ENCODE data around the gene DHDH.

DHDH gene

DNA sequence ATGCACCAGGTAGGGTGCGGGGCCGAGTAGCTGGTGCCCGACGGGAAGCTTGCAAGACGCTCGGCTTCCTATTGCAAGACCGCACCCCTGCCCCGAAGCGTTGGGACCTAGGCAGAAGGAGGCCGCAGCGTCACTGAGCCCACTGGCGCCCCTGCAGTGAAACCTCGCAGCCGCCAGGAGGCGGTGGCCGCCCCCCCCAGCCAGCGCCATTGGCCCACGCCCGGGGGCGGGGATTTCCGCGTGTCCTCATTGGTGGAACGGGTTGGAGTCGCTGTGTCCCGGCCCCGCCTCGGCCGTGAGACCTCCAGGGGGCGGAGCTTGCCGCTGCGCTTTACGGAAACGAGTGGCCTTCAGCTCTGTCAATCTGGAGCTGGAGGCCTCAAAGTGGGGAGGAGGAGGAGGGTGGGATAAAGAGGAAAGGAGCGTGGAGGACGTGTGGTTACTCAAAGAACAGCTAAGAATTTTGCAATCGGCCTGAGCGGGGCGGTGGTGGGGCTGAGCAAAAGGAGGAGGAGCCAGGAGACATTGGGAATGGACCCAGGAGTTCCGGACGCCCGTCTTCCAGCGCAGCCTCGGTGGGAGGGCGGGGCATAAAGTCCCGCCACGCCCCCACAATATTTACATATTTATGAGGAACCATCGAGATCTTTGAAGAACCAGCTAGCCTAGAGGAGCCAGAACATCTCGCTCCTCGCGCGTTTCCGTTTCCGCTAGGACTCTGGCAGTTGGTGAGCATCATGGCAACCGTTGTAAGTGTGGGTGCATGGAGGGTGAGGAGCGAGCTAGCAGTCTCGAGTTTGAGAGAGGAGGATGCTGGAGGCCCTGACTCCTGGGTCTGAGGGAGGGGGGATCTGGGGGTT, 59.9 kb downstream of the DHDH start, which contains the start of the genes GYS1 and RUVBL2:
Gene GYS1, minus strand, starts transcription at position 135 of the 860 bp plus-strand sequence. CDS start 197 bp downstream, outside the sequence.
Gene RUVBL2, plus strand, starts transcription at position 713 of the 860 bp plus-strand sequence. Its CDS starts 25 bp downstream, at position 738.
- peak; percentile 100 for DNase-seq

DNA sequence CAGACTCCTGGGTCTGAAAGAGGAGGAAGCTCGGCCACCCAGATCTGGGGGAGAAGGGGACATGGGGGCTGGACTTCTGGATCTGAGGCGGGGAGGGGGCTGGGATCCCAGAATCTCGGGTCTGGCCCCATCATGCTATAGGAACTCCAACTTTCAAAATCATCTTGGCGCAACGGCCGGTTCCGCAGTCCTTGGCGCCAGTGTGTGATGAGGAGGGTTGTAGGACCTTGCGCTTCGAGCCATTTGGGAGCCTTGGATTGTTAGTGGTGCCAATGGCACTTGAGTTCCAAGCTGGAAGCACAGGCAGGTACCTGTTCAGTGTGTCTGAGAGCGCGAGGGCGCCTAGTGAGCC, 60.5 kb downstream of the DHDH start:
- peak; percentile 43 for DNase-seq
